B cell (primary cell): ENCODE results near the gene UMAD1.

Source experiments
- CTCF ChIP-seq: fragments of 200-600 bp; IDR thresholded peaks from one replicate; pipeline ENCODE4 v1.8.0; 2022; ENCODE audit warnings: antibody characterized with exemption, mild to moderate bottlenecking
- EZH2 ChIP-seq: IDR thresholded peaks from 2 replicates; pipeline ENCODE4 v1.6.1; 2012; ENCODE audit warnings: borderline replicate concordance, low read depth, mild to moderate bottlenecking, moderate library complexity, low read length; ENCODE audit not compliant: insufficient read depth, poor library complexity, severe bottlenecking

GRCh38 chr7:7720750-7721621 lies 80.4 kb downstream of the UMAD1 start:
- no peak for TF ChIP-seq CTCF
- TF ChIP-seq EZH2, result no peak
